ENCODE results near the gene PLPP3. TPM values are rescaled to one million over a fixed set of nuclear protein-coding genes. Genes with fewer than 3 reads are reported as not detected.

Gene PLPP3
- total RNA-seq, 6 experiments from 2014 or later = 47.8 to 118 (median 65.8) TPM

GRCh38 chr1:56457756-56458375 is 121.5 kb downstream of the PLPP3 start:
- no peak overlapping the region for H3K4me3 ChIP-seq
- H3K27ac ChIP-seq = no peak overlapping the region
- DNase-seq = no peak
- H3K27me3 ChIP-seq = no peaks in the 10 kb centered on the region
- WGBS (ENCODE audit: insufficient coverage, low coverage, low lambda C conversion rate, missing lambda C conversion rate) = 72% methylated on average over 10 of the region's 10 CpGs
- H3K4me1 ChIP-seq = peaks cover 0 to 25% (median 12%) of the 10 kb centered on the region in 4 donors
- no peaks in the 10 kb centered on the region for H3K9me3 ChIP-seq
- no peaks in the 10 kb centered on the region for H3K36me3 ChIP-seq
- ATAC-seq = peak; percentile 15 to 51 (median 18)
- TF ChIP-seq POLR2A (IDR thresholded peaks at IDR 0.05) = no peak
- TF ChIP-seq CTCF (IDR thresholded peaks at IDR 0.05) = no peak
- intact Hi-C loops (cut with DNase I) = no loop called here

GRCh38 chr1:56456435-56457101 is 122.8 kb downstream of the PLPP3 start:
- 65% methylated on average over 12 of the region's 12 CpGs for WGBS (ENCODE audit: insufficient coverage, low coverage, low lambda C conversion rate, missing lambda C conversion rate)
- H3K36me3 ChIP-seq = no peaks in the 10 kb centered on the region
- DNase-seq (no peak), ATAC-seq (peak in 3 of 4 donors; percentile 24 to 65 (median 28))
- H3K4me1 ChIP-seq = peaks cover 0 to 32% (median 14%) of the 10 kb centered on the region in 4 donors
- TF ChIP-seq CTCF (IDR thresholded peaks at IDR 0.05) (no peak), POLR2A (IDR thresholded peaks at IDR 0.05) (no peak)
- peak overlapping the region in 1 of 3 donors; percentile 8 for H3K4me3 ChIP-seq
- H3K9me3 ChIP-seq = no peaks in the 10 kb centered on the region
- H3K27ac ChIP-seq = peak overlapping the region in 2 of 3 donors; percentile 5 to 65
- intact Hi-C loops (cut with DNase I) = no loop called here
- H3K27me3 ChIP-seq = no peaks in the 10 kb centered on the region

GRCh38 chr1:56453417-56454078 is 125.8 kb downstream of the PLPP3 start:
- Histone ChIP-seq H3K36me3 (no peaks in the 10 kb centered on the region), H3K27ac (peak overlapping the region; percentile 17 to 94 (median 89)), H3K27me3 (no peaks in the 10 kb centered on the region), H3K4me1 (peaks cover 0 to 47% (median 17%) of the 10 kb centered on the region in 4 donors), H3K9me3 (no peaks in the 10 kb centered on the region), H3K4me3 (peak overlapping the region in 1 of 3 donors; percentile 3)
- WGBS (ENCODE audit: insufficient coverage, low coverage, low lambda C conversion rate, missing lambda C conversion rate) = 43% methylated on average over 10 of the region's 10 CpGs
- intact Hi-C loops (cut with DNase I) = loop anchor here (5.0 kb wide), 2 partner anchors 36 to 124 kb away; partner anchors contain the start of gene PLPP3 (in 1 of the 2)
- ATAC-seq (no peak), DNase-seq (no peak)
- TF ChIP-seq CTCF (IDR thresholded peaks at IDR 0.05) = peak in 1 of 4 donors; percentile 8
- no peak for TF ChIP-seq POLR2A (IDR thresholded peaks at IDR 0.05)

GRCh38 chr1:56453016-56453415 is 126.3 kb downstream of the PLPP3 start:
- 13% methylated on average over 4 of the region's 4 CpGs for WGBS (ENCODE audit: insufficient coverage, low coverage, low lambda C conversion rate, missing lambda C conversion rate)
- Histone ChIP-seq H3K27ac (peak overlapping the region; percentile 75 to 94 (median 89)), H3K4me3 (no peak overlapping the region), H3K27me3 (no peaks in the 10 kb centered on the region), H3K36me3 (no peaks in the 10 kb centered on the region), H3K9me3 (no peaks in the 10 kb centered on the region), H3K4me1 (peaks cover 0 to 53% (median 20%) of the 10 kb centered on the region in 4 donors)
- peak; percentile 81 to 90 (median 90) for DNase-seq
- TF ChIP-seq CTCF (IDR thresholded peaks at IDR 0.05) = no peak
- TF ChIP-seq POLR2A (IDR thresholded peaks at IDR 0.05) = peak; percentile 30
- intact Hi-C loops (cut with DNase I) = loop anchor here (5.0 kb wide), 2 partner anchors 36 to 124 kb away; partner anchors contain the start of gene PLPP3 (in 1 of the 2)
- ATAC-seq = peak; percentile 55 to 83 (median 73)

Measured in right lobe of liver (tissue), 6 donors.